Measurements from ENCODE around the gene TMEM47. TPM values are rescaled to one million over a fixed set of nuclear protein-coding genes. Genes with fewer than 3 reads are reported as not detected.

Gene TMEM47
- 35.8 and 38.6 TPM in 2 replicates for total RNA-seq

GRCh38 chrX:34656842-34657725, at the start of gene TMEM47:
Gene TMEM47 (minus strand): TSS chrX:34657285. CDS start chrX:34657029, 256 bp downstream.

